ENCODE data around the gene SLC25A5. TPM values are rescaled to one million over a fixed set of nuclear protein-coding genes. Genes with fewer than 3 reads are reported as not detected.

The SLC25A5 gene
- total RNA-seq, 4 donors from 2014 or later: 226 to 449 (median 361) TPM

GRCh38 chrX:119495734-119496726 lies 27.8 kb downstream of the SLC25A5 start:
- DNase-seq (ENCODE audit: low spot score in 2 of 2): peak in 1 of 2 donors; percentile 73
- WGBS, 2 donors: 37 to 63% methylated on average over 9 to 10 of the region's 10 CpGs
- no peak for TF ChIP-seq CTCF (IDR thresholded peaks at IDR 0.05)
- TF ChIP-seq POLR2A (IDR thresholded peaks at IDR 0.05): no peak
- intact Hi-C loops (cut with DNase I; ENCODE audit: low total_unique reads): no loop called here
- no peak overlapping the region for H3K4me3 ChIP-seq (ENCODE audit: low read depth, poor library complexity, severe bottlenecking)

- intact Hi-C loops (cut with DNase I; ENCODE audit: low total_unique reads): no loop called here
- DNase-seq (ENCODE audit: low spot score in 2 of 2): no peak
- 37% methylated on average over 1 of the region's 1 CpG; no CpG with 5 or more reads in 1 of the 2 donors for whole genome bisulfite sequencing, 2 donors
- H3K4me3 ChIP-seq (ENCODE audit: low read depth, poor library complexity, severe bottlenecking): no peak overlapping the region
- TF ChIP-seq CTCF (IDR thresholded peaks at IDR 0.05) (no peak), POLR2A (IDR thresholded peaks at IDR 0.05) (no peak)
Observed at GRCh38 chrX:119497185-119497584, 28.9 kb downstream of the SLC25A5 start.

GRCh38 chrX:119500061-119500800 lies 32.0 kb downstream of the SLC25A5 start:
- intact Hi-C loops (cut with DNase I; ENCODE audit: low total_unique reads): no loop called here
- WGBS, 2 donors: 78 to 87% methylated on average over 13 of the region's 13 CpGs

GRCh38 chrX:119501511-119502148 lies 33.4 kb downstream of the SLC25A5 start:
- WGBS, 2 donors: 66 to 71% methylated on average over 7 of the region's 7 CpGs
- DNase-seq (ENCODE audit: low spot score in 2 of 2): no peak
- intact Hi-C loops (cut with DNase I; ENCODE audit: low total_unique reads): no loop called here
- TF ChIP-seq POLR2A (IDR thresholded peaks at IDR 0.05): no peak
- no peak for TF ChIP-seq CTCF (IDR thresholded peaks at IDR 0.05)
- H3K4me3 ChIP-seq (ENCODE audit: low read depth, poor library complexity, severe bottlenecking): no peak overlapping the region

More at GRCh38 chrX:119500061-119500800, 32.0 kb downstream of the SLC25A5 start:
- DNase-seq (ENCODE audit: low spot score in 2 of 2): no peak
- TF ChIP-seq CTCF (IDR thresholded peaks at IDR 0.05): no peak
- no peak for TF ChIP-seq POLR2A (IDR thresholded peaks at IDR 0.05)
- H3K4me3 ChIP-seq (ENCODE audit: low read depth, poor library complexity, severe bottlenecking): no peak overlapping the region

GRCh38 chrX:119502727-119503483 lies 34.7 kb downstream of the SLC25A5 start:
- intact Hi-C loops (cut with DNase I; ENCODE audit: low total_unique reads): no loop called here
- no peak overlapping the region for H3K4me3 ChIP-seq (ENCODE audit: low read depth, poor library complexity, severe bottlenecking)
- DNase-seq (ENCODE audit: low spot score in 2 of 2): peak; percentile 45 to 88
- 15 to 43% methylated on average over 9 to 11 of the region's 11 CpGs for WGBS, 2 donors
- TF ChIP-seq CTCF (IDR thresholded peaks at IDR 0.05) (no peak), POLR2A (IDR thresholded peaks at IDR 0.05) (no peak)

Measured in lower leg skin (tissue), 4 donors.